ENCODE data around the gene DRD4. TPM values are rescaled to one million over a fixed set of nuclear protein-coding genes. Genes with fewer than 3 reads are reported as not detected.

The DRD4 gene
- total RNA-seq, 1 donor from 2014 or later = 0.33 TPM

- Mint-ChIP-seq H3K36me3 (ENCODE audit: low read depth, unreplicated experiment) (peaks cover 12% of the 10 kb centered on the region), H3K4me1 (ENCODE audit: unreplicated experiment) (peaks cover 8% of the 10 kb centered on the region), H3K27me3 (ENCODE audit: unreplicated experiment) (peaks cover 23% of the 10 kb centered on the region), H3K9me3 (ENCODE audit: unreplicated experiment) (no peaks in the 10 kb centered on the region), H3K27ac (ENCODE audit: unreplicated experiment) (no peak overlapping the region), H3K4me3 (ENCODE audit: unreplicated experiment) (peak overlapping the region; percentile 67)
- no peak for TF ChIP-seq CTCF (IDR thresholded peaks at IDR 0.05; ENCODE audit: unreplicated experiment)
- no peak for DNase-seq (ENCODE audit: low spot score)
Observed at GRCh38 chr11:628056-628455, 9.0 kb upstream of the DRD4 start.

GRCh38 chr11:629237-629583, 7.9 kb upstream of the DRD4 start:
- Mint-ChIP-seq H3K4me3 (ENCODE audit: unreplicated experiment) (no peak overlapping the region), H3K9me3 (ENCODE audit: unreplicated experiment) (no peaks in the 10 kb centered on the region), H3K4me1 (ENCODE audit: unreplicated experiment) (peaks cover 8% of the 10 kb centered on the region), H3K27me3 (ENCODE audit: unreplicated experiment) (peaks cover 20% of the 10 kb centered on the region), H3K27ac (ENCODE audit: unreplicated experiment) (no peak overlapping the region), H3K36me3 (ENCODE audit: low read depth, unreplicated experiment) (peaks cover 12% of the 10 kb centered on the region)
- TF ChIP-seq CTCF (IDR thresholded peaks at IDR 0.05; ENCODE audit: unreplicated experiment) = no peak
- no peak for DNase-seq (ENCODE audit: low spot score)

- Mint-ChIP-seq H3K4me3 (ENCODE audit: unreplicated experiment) (no peak overlapping the region), H3K36me3 (ENCODE audit: low read depth, unreplicated experiment) (peaks cover 12% of the 10 kb centered on the region), H3K4me1 (ENCODE audit: unreplicated experiment) (peaks cover 8% of the 10 kb centered on the region), H3K27me3 (ENCODE audit: unreplicated experiment) (peaks cover 24% of the 10 kb centered on the region), H3K9me3 (ENCODE audit: unreplicated experiment) (no peaks in the 10 kb centered on the region), H3K27ac (ENCODE audit: unreplicated experiment) (no peak overlapping the region)
- DNase-seq (ENCODE audit: low spot score) = no peak
- no peak for TF ChIP-seq CTCF (IDR thresholded peaks at IDR 0.05; ENCODE audit: unreplicated experiment)
Observed at GRCh38 chr11:630871-631270, 6.2 kb upstream of the DRD4 start.

- Mint-ChIP-seq H3K36me3 (ENCODE audit: low read depth, unreplicated experiment) (no peaks in the 10 kb centered on the region), H3K4me1 (ENCODE audit: unreplicated experiment) (peaks cover 3% of the 10 kb centered on the region), H3K27ac (ENCODE audit: unreplicated experiment) (no peak overlapping the region), H3K9me3 (ENCODE audit: unreplicated experiment) (no peaks in the 10 kb centered on the region), H3K4me3 (ENCODE audit: unreplicated experiment) (peak overlapping the region; percentile 25), H3K27me3 (ENCODE audit: unreplicated experiment) (peaks cover 26% of the 10 kb centered on the region)
- TF ChIP-seq CTCF (IDR thresholded peaks at IDR 0.05; ENCODE audit: unreplicated experiment) = no peak
- DNase-seq (ENCODE audit: low spot score) = no peak
Observed at GRCh38 chr11:635945-636510, 1.0 kb upstream of the DRD4 start.

- Mint-ChIP-seq H3K4me1 (ENCODE audit: unreplicated experiment) (peaks cover 3% of the 10 kb centered on the region), H3K27me3 (ENCODE audit: unreplicated experiment) (peaks cover 28% of the 10 kb centered on the region), H3K9me3 (ENCODE audit: unreplicated experiment) (no peaks in the 10 kb centered on the region), H3K4me3 (ENCODE audit: unreplicated experiment) (no peak overlapping the region), H3K36me3 (ENCODE audit: low read depth, unreplicated experiment) (no peaks in the 10 kb centered on the region), H3K27ac (ENCODE audit: unreplicated experiment) (no peak overlapping the region)
- DNase-seq (ENCODE audit: low spot score) = no peak
- no peak for TF ChIP-seq CTCF (IDR thresholded peaks at IDR 0.05; ENCODE audit: unreplicated experiment)
Observed at GRCh38 chr11:637333-637592, 194 bp downstream of the DRD4 start.

All from endothelial cell (in vitro differentiated cells).